ENCODE data around the gene BACH2.
A peak's percentile ranks its signal among the peaks of the same experiment; 100 is the strongest.
"Not testable (repeated sequence)": the region's sequence is repeated elsewhere in the genome, so short reads cannot be mapped to it uniquely, and the experiment has no call there.

Gene BACH2

DNA sequence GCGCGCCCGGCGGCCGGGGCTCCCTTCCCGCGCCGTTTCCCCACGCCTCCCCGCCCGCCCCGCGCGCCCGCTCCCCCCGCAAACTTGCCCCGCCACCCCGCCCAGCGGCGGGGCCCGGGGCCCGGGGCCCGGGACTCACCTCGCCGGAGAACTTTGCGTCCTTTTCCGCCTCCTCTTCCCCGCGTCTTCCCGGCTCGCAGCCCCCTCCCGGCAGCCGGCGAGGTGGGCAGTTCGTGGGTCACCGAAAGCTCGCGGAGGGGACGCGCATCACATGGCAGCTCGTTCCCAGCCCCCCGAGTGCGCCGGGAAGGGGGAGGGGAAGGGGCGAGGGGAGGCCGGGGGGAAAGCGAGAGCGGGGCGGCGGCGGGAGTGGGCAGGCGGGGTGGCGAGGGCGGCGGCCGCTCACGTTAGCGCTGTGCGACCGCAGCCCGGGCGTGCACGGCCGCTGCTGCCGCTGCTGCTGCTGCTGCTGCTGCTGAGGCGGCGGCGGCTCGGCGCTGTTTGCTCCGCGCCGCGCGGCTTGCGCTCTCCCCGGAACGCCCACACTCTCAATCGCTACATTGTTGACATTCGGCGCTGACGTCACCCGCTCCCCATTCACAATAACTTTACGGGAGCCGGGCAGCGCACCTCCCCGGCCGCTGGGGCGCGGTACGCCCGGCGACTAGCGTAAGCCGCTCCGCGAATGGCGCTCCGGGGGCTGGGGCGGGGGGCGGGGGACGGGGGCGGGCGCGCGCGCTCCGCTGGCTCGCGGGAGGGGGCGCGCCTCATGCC lies at the start of gene BACH2:
Gene BACH2 (minus strand): TSS at position 503 of the 774 bp plus-strand sequence. CDS start 287,999 bp downstream, outside the sequence.
- Histone ChIP-seq H3K27me3 (ENCODE audit: control insufficient read depth, insufficient read depth, low read length) (peaks cover 56% of the 10 kb centered on the region), H3K36me3 (ENCODE audit: control insufficient read depth, insufficient read depth, low read length) (no peaks in the 10 kb centered on the region), H3K9me3 (ENCODE audit: control insufficient read depth, low read length) (no peaks in the 10 kb centered on the region), H3K4me3 (ENCODE audit: low read length) (no peak within 1 kb of the TSS), H3K9ac (ENCODE audit: low read length) (peak within 1 kb of the TSS; percentile 59), H3K4me1 (ENCODE audit: control insufficient read depth, insufficient read depth, low read length) (peaks cover 8% of the 10 kb centered on the region)

DNA sequence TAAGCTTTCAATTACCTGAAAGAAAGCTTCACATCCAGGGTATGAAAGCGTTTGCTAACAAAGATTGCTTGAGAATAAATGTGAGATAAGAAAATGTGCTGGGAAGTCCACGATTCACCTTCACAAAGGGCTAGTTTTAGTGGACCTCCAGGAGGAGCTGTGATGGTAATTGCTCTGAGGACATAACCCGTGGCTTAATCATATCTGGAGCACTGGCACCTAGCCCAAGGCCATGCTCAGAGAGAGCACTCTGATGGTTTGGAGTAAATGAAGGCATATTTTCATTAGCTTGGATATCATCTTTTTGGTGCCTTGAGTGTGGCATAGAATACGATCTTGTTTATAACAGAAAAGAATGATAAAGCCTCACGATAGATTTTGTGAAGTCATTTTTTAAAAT lies 46.9 kb upstream of the BACH2 start:
- H3K27me3 ChIP-seq (ENCODE audit: control insufficient read depth, insufficient read depth, low read length), result peaks cover 2% of the 10 kb centered on the region
- no peaks in the 10 kb centered on the region for H3K4me1 ChIP-seq (ENCODE audit: control insufficient read depth, insufficient read depth, low read length)
- no peak overlapping the region for H3K9ac ChIP-seq (ENCODE audit: low read length)
- no peaks in the 10 kb centered on the region for H3K36me3 ChIP-seq (ENCODE audit: control insufficient read depth, insufficient read depth, low read length)
- no peaks in the 10 kb centered on the region for H3K9me3 ChIP-seq (ENCODE audit: control insufficient read depth, low read length)
- H3K4me3 ChIP-seq (ENCODE audit: low read length), result no peak overlapping the region

DNA sequence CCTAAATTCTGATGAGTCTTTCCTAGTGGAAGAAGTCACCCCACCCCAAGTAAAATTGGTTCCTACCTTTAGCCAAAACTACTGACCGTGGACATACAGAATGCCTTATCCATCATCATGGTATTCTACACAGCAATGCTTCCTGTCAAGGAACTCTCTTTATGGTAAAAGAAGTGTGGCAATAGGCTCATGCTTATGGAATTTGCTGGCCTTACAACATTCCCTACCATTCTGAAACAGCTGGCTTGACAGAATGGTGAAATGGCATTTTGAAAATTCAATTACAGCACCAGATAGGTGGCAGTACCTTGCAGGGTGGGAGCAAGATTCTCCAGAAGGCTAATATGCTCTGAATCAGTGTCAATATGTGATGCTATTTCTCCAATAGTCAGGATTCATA lies 41.8 kb upstream of the BACH2 start:
- Histone ChIP-seq H3K9ac (ENCODE audit: low read length) (no peak overlapping the region), H3K4me3 (ENCODE audit: low read length) (no peak overlapping the region), H3K9me3 (ENCODE audit: control insufficient read depth, low read length) (no peaks in the 10 kb centered on the region), H3K4me1 (ENCODE audit: control insufficient read depth, insufficient read depth, low read length) (no peaks in the 10 kb centered on the region), H3K36me3 (ENCODE audit: control insufficient read depth, insufficient read depth, low read length) (no peaks in the 10 kb centered on the region), H3K27me3 (ENCODE audit: control insufficient read depth, insufficient read depth, low read length) (no peaks in the 10 kb centered on the region)

DNA sequence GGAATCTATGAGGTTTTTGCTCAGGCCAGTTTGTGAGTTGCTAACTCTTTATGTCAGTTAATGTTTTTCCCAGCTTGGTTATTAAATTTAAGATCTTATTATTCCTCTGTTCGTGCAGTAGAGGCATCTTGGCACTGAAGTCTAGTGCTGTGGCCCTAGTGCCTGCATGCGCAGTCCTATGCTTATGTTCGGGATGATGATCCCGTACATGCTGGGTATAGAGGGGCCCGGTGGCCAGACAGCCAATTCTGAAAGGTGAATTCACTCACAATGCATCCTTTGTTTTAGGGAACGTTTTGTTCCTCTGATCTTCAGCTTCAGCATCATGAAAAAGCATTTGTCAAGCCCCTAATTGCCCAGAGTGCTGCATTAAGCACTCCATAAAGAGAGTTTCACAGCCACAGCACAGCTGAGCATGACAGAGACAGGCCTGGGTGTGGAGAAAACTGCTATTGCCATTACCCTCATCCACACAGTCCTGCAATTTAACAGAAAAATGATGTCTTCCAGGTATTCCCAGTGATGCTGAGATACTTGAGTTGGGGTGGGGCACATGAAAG lies 39.8 kb upstream of the BACH2 start:
- no peaks in the 10 kb centered on the region for H3K9me3 ChIP-seq (ENCODE audit: control insufficient read depth, low read length)
- no peaks in the 10 kb centered on the region for H3K36me3 ChIP-seq (ENCODE audit: control insufficient read depth, insufficient read depth, low read length)
- H3K9ac ChIP-seq (ENCODE audit: low read length), result no peak overlapping the region
- no peaks in the 10 kb centered on the region for H3K27me3 ChIP-seq (ENCODE audit: control insufficient read depth, insufficient read depth, low read length)
- no peaks in the 10 kb centered on the region for H3K4me1 ChIP-seq (ENCODE audit: control insufficient read depth, insufficient read depth, low read length)
- no peak overlapping the region for H3K4me3 ChIP-seq (ENCODE audit: low read length)

DNA sequence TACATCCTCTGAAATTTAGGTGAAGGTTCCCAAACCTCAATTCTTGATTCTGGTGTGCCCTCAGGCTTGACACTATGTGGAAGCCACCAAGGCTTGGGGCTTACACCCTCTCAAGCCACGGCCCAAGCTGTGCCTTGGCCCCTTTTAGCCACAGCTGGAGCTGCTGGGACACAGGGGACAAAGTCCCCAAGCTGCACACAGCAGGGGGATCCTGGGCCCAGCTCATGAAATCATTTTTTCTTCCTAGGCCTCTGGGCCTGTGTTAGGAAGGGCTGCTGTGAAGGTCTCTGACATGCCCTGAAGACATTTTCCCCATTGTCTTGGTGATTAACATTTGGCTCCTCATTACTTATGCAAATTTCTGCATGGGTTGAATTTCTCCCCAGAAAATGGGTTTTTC lies 37.3 kb upstream of the BACH2 start:
- H3K27me3 ChIP-seq (ENCODE audit: control insufficient read depth, insufficient read depth, low read length), result no peaks in the 10 kb centered on the region
- no peaks in the 10 kb centered on the region for H3K9me3 ChIP-seq (ENCODE audit: control insufficient read depth, low read length)
- no peaks in the 10 kb centered on the region for H3K36me3 ChIP-seq (ENCODE audit: control insufficient read depth, insufficient read depth, low read length)
- H3K4me3 ChIP-seq (ENCODE audit: low read length), result no peak overlapping the region
- H3K4me1 ChIP-seq (ENCODE audit: control insufficient read depth, insufficient read depth, low read length), result no peaks in the 10 kb centered on the region
- no peak overlapping the region for H3K9ac ChIP-seq (ENCODE audit: low read length)

DNA sequence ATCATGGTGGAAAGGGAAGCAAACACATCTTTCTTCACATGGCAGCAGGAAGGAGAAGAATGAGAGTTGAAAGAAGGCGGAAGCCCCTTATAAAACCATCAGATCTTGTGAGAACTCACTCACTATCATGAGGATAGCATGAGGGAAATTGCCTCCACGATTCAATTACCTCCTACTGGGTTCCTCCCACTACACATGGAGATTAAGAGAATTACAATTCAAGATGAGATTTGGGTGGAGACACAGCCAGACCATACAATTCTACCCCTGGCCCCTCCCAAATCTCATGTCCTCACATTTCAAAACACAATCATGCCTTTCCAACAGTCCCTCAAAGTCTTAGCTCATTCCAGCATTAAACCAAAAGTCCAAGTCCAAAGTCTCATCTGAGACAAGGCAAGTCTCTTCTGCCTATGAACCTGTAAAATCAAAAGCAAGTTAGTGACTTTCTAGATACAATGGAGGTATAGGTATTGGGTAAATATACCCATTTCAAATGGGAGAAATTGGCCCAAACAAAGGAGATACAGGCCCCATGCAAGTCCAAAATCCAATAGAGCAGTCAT lies 36.4 kb upstream of the BACH2 start:
- H3K4me3 ChIP-seq (ENCODE audit: low read length); H3K36me3 ChIP-seq (ENCODE audit: control insufficient read depth, insufficient read depth, low read length); H3K27me3 ChIP-seq (ENCODE audit: control insufficient read depth, insufficient read depth, low read length); H3K9me3 ChIP-seq (ENCODE audit: control insufficient read depth, low read length); H3K9ac ChIP-seq (ENCODE audit: low read length); H3K4me1 ChIP-seq (ENCODE audit: control insufficient read depth, insufficient read depth, low read length): not testable (repeated sequence)

DNA sequence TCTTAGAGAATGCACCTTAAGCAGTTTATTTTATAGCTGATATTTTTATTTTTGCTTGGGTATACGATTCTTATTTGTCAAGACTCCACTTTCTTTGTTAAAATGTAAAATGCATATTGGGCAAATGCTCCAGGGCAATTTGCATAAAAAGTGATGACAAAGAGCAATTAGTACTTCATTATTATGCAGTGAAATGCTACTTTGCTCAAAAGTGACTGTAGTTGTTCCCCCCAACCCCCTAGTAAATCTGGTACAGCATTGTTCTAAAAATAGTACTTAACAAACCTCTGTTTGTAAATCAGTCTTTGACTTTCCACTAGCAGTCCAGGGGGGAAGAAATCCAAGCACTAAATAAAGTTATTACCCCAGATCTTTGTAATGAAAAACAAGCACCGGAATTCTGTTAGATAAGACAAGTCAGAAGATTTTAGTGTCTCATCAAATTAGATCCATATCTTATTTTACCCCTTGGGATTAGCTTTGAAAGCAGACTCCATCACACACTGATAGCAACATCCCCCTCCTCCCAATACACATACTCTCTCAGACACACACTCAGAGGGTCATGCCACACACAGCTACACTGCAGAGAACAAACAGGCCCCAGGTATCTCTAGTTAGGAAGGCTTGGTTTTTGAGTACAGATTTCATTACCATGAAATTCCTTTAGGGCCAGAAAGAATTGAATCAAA lies 32.9 kb upstream of the BACH2 start:
- no peaks in the 10 kb centered on the region for H3K4me1 ChIP-seq (ENCODE audit: control insufficient read depth, insufficient read depth, low read length)
- no peak overlapping the region for H3K4me3 ChIP-seq (ENCODE audit: low read length)
- no peaks in the 10 kb centered on the region for H3K36me3 ChIP-seq (ENCODE audit: control insufficient read depth, insufficient read depth, low read length)
- H3K9me3 ChIP-seq (ENCODE audit: control insufficient read depth, low read length), result no peaks in the 10 kb centered on the region
- no peak overlapping the region for H3K9ac ChIP-seq (ENCODE audit: low read length)
- H3K27me3 ChIP-seq (ENCODE audit: control insufficient read depth, insufficient read depth, low read length), result no peaks in the 10 kb centered on the region

DNA sequence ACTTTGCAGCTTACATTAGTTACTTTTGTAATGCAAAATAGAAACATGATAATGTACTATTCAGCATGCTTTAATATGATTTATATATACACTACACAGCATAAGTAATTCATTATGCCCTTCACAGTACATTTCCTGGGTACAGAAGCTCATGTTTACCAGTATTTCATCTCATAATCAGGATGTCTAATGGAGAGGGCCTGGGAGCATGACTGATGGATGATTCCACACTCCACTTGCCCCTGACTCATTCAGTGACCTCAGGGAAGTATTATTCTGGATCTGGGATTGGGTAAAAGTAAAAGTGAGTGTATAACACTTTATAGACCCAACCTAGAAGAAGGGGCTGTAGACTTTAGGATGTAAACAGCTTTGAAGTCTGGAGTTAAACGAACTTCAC lies 31.4 kb upstream of the BACH2 start:
- no peaks in the 10 kb centered on the region for H3K4me1 ChIP-seq (ENCODE audit: control insufficient read depth, insufficient read depth, low read length)
- H3K36me3 ChIP-seq (ENCODE audit: control insufficient read depth, insufficient read depth, low read length), result no peaks in the 10 kb centered on the region
- no peak overlapping the region for H3K4me3 ChIP-seq (ENCODE audit: low read length)
- H3K9ac ChIP-seq (ENCODE audit: low read length), result no peak overlapping the region
- no peaks in the 10 kb centered on the region for H3K27me3 ChIP-seq (ENCODE audit: control insufficient read depth, insufficient read depth, low read length)
- H3K9me3 ChIP-seq (ENCODE audit: control insufficient read depth, low read length), result no peaks in the 10 kb centered on the region

DNA sequence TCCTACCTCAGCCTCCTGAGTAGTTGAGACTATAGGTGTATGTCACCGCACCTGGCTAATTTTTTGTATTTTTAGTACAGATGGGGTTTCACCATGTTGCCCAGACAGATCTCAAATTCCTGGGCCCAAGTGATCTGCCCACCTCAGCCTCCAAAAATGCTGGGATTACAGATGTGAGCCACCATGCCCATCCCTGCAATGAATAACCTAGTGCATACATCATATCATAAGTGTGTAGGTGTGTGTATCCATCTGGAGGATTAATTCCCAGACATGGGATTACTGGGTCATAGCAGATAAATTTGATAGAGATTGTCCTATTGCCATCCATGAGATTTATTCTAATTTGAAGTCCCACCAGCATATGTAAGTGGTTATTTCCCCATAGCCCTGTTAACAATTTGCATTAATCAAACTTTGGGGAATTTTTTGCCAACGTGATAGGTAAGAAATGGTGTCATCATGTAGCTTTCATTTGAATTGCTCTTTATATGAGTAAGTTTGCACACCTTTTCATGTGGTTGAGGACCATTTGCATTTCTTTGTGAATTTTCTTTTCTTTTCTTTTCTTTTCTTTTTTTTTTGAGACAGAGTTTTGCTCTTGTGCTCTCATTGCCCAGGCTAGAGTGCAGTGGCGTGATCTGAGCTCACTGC lies 29.9 kb upstream of the BACH2 start:
- Histone ChIP-seq H3K9me3 (ENCODE audit: control insufficient read depth, low read length) (no peaks in the 10 kb centered on the region), H3K9ac (ENCODE audit: low read length) (no peak overlapping the region), H3K4me3 (ENCODE audit: low read length) (no peak overlapping the region), H3K4me1 (ENCODE audit: control insufficient read depth, insufficient read depth, low read length) (no peaks in the 10 kb centered on the region), H3K36me3 (ENCODE audit: control insufficient read depth, insufficient read depth, low read length) (no peaks in the 10 kb centered on the region), H3K27me3 (ENCODE audit: control insufficient read depth, insufficient read depth, low read length) (no peaks in the 10 kb centered on the region)

DNA sequence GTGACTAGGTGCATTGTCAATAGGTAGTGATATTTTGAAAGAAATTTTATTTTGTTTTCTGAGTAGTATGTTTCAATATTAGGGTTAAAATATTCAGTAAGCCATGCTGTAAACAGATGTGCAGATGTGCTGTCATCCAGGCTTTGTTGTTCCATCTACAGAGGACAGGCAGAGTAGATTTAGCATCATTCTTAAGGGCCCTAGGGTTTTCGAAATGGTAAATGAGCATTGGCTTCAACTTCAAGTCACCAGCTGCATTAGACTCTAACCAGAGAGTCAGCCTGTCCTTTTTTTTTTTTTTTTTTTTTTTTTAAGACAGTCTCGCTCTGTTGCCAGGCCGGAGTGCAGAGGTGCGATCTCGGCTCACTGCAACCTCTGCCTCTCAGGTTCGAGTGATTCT lies 27.1 kb upstream of the BACH2 start:
- no peak overlapping the region for H3K4me3 ChIP-seq (ENCODE audit: low read length)
- no peaks in the 10 kb centered on the region for H3K9me3 ChIP-seq (ENCODE audit: control insufficient read depth, low read length)
- H3K9ac ChIP-seq (ENCODE audit: low read length), result no peak overlapping the region
- H3K36me3 ChIP-seq (ENCODE audit: control insufficient read depth, insufficient read depth, low read length), result no peaks in the 10 kb centered on the region
- H3K27me3 ChIP-seq (ENCODE audit: control insufficient read depth, insufficient read depth, low read length), result no peaks in the 10 kb centered on the region
- no peaks in the 10 kb centered on the region for H3K4me1 ChIP-seq (ENCODE audit: control insufficient read depth, insufficient read depth, low read length)

DNA sequence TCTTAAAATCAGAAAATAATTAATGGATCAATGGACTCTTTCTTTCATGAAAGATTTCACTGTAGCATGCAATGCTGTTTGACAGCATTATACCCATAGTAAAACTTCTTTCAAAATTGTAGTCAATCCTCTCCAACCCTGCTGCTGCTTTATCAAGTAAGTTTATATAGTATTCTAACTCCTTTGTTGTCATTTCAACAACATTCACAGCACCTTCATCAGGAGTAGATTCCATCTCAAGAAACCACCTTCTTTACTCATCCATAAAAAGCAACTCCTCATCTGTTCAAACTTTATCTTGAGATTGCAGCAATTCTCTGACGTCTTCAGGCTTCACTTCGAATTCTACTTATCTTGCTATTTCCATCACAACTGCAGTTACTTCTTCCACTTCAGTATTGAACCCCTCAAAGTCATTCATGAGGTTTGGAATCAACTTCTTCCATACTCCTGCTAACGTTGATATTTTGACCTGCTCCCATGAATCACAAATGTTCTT lies 26.4 kb upstream of the BACH2 start:
- H3K4me1 ChIP-seq (ENCODE audit: control insufficient read depth, insufficient read depth, low read length), result no peaks in the 10 kb centered on the region
- H3K4me3 ChIP-seq (ENCODE audit: low read length), result no peak overlapping the region
- no peaks in the 10 kb centered on the region for H3K27me3 ChIP-seq (ENCODE audit: control insufficient read depth, insufficient read depth, low read length)
- H3K36me3 ChIP-seq (ENCODE audit: control insufficient read depth, insufficient read depth, low read length), result no peaks in the 10 kb centered on the region
- H3K9me3 ChIP-seq (ENCODE audit: control insufficient read depth, low read length), result no peaks in the 10 kb centered on the region
- H3K9ac ChIP-seq (ENCODE audit: low read length), result no peak overlapping the region
